IPS DF 4.7 (cell line): ENCODE data around the gene MRPL24.

Source experiments
- DNase-seq: peaks from one replicate; pipeline ENCODE4 v3.0.0-alpha.2; 2013; ENCODE audit warnings: low spot score; ENCODE audit errors: extremely low read depth

MRPL24 gene

DNA sequence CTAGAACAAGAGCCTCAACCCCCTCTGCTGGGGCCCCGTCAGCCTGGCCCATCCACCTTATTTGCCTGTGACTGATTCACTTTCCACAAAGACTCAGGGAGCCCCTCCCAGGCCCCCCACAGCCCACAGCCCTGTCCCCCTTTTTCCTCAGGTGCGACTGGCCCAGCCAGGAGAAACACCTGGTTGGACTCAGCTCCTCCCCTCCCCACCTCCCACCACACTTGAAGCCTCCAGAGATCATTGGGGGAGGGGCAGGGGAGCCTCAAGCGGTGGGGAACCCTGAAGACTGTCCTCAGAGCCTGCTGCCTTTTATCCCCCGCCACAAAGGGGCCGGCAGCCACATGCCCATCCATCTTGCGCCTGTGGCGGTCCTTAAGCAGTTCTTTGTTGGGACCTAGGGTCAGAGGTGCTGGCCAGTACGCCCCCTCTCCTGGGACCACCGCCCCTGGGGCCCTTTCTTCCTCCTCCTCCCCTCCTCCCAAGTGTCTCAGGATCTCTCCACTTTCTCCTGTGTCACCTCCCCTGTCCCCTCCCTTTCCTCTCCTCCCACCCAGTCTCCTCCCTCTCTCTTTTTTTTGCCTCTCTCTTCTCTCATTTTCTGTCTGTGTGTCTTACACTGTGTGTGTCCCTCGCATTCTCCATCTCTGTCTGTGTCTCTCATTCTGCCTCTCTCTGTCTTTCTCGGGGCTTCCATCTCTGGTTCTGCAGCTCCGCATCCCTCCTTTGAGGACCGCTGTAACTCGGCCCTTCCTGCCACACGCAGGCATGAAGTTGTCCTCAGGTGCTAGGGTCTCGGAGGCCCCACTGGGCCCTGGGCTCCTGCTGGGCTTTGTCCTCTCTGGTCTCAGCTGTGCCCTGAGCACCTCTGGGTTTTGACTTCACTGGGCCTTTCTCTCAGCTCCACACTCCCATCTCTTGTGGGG, 47.7 kb downstream of the MRPL24 start:
- DNase-seq, result no peak

GRCh38 chr1:156692441-156692924, 48.4 kb downstream of the MRPL24 start:
- no peak for DNase-seq

DNA sequence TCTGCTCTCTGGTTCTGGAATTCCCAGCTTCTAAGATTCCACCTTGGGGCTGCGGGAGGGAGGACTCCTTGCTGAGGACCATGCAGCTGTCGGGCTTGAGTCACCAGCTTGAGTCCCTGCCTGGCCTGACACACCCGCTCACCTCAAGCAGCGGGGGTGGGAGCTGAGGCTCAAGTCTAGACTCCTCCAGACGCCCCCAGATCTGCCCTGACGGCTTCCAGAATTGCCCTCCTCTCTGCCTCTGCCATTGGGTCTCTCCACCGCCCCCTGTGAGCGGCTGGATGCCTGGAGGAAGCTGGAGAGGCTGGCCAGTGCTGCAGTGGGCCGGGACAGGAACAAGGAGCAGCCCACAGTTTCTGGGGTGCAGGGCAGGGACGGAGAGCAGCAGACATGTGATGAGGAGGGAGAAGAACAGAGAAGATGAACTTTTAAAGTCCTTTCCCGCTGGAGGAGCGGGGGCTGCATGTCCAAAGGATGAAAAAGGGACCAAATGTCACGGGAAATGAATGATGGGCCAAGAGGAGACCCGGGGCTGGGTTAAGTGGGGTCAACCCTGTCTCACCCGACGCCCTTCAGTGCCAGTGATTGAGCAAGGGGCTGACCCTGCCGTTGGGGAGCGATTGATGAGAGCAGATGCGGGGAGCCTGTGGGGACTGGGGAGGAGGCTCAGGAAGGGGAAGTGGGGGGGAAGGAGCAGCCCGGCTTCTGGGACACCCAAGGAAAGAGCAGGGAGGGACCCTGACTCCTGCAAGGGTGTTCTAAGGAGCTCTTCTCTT, 49.0 kb downstream of the MRPL24 start:
- DNase-seq, result no peak

DNA sequence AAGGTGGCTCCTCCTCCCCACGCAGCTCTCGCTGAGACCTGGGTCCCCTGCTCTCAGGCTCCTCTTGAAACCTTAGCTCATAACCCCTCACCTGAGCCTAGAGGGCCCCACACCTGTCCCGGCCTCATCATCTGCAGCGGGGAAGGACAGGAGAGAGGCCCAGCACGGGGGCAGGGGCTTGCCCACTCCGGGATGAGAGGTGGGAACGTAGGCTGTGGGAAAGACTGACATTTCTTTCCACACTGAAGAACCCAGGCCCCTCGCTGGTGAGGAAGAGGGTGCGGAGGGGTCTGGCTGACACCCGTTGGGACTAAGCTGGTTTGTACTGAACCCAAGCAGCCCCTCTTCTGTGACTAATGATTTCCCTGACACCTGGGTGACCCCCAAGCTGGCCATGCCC, 49.7 kb downstream of the MRPL24 start:
- DNase-seq, result no peak

DNA sequence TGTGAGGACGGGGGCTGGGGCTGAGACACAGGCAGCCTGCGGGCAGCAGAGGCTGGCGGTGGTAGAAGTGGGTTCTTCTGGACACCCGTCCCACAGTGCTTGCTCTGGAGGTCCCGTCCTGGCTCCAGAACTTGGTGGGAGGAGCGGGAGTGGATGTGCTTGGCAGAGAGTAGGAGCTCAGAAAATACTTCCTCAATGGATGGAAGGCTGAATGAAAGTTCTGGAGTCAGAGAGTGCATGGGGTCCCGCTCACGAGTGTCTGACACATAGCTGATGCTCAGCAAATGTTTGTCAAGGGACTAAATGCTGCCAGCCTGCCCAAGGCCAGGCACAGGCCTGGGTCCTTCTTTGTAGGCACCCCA, 50.2 kb downstream of the MRPL24 start:
- no peak for DNase-seq

GRCh38 chr1:156689953-156690674, 50.8 kb downstream of the MRPL24 start:
- no peak for DNase-seq

- DNase-seq, result no peak
Measured at GRCh38 chr1:156689035-156689952, 51.6 kb downstream of the MRPL24 start.
